Fibroblast of skin of right quadriceps (primary cell): ENCODE measurements around the gene ECT2.
A peak's percentile ranks its signal among the peaks of the same experiment; 100 is the strongest.

Experiments
- DNase-seq: peaks from one replicate; pipeline ENCODE4 v3.0.0-alpha.2; 2013

Gene ECT2

DNA sequence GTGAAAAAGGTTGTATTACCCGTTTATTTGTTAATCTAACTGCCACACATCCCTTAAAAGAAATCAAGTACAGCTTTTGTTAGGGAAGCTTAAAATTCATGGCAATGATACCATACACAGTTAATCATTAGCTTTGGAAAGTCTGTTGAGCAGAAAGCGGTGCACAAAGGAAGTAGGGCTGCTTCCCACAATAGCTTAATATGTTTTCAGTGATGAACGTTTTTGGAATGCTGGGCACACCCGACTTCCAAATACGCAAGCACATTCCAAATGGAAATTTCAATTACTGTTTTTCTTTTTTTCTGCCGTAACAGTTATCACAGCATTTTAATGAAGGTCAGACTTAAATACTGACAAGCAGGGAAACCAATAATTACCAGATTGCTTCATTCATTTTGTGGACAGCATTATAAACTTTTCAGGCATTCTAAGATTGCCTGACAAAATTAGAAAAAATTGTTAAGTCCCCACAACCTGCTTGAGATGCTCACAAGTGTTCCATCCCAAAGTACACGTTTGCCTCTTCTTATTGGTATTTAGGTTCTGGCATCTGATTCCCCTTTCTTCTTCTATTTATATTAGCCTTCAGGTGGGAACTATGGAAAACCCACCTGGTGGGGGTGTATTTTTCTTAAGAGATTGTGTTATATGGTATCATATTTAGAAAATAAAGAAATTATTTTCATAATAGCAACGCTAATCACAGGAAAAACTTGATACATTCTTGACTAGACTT is 1.1 kb upstream of the ECT2 start:
- peak; percentile 95 for DNase-seq

DNA sequence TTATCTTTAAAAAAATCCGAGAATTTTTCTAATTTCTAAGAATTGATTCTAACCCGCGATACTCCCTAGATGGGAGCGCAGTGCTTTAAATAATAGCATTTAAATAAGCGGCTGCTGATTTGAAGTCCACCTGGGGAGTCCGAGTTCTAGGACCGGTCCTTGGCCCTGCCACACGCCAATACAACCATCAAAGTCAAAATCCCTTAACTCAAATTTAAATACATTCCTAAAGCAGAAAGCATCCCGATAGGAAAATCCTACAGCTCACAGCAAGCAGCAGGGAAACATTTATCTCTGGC is 508 bp upstream of the ECT2 start:
- no peak for DNase-seq

DNA sequence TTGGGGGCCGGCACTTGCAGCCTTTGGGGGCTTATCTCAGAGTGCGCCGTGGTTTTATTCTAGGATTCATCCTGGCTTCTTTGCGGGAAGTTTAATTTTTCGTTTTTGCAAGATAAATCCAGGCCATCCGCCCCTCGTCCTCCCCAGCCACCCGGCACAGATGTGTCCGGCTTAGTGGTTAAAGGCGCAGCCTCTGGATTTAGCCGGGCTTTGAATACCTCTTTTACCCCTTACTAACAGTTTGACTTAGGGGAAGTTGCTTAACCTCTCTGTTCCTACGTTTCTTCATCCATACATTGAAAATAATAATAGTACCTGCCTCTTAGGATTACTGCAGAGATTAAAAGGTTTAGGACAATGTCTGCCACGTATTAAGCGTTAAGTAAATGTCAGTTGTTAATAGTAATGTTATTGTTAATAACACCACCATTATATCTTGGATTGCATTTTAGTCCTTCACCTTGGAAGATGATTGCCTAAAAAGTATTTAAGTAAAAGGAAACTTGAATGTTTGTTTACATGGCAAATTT is 714 bp downstream of the ECT2 start:
- DNase-seq: peak; percentile 12

DNA sequence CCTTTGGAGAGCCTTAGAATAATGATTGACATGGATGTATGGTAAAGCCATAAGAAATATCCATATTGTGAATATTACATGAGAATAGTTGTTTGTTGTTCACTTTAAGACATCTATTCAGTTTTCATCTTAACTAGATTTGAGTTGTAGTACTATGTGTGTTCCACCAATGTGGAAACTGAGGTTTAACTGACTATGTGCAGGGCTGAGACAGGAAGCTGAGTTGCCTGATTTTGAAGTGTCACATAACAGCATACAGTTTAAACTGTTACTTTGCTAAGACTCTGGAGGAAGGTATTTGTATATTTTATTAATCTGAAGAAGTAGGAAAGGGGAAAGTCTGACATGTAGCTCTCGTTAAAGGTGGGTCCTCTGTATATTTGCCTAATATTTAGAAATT is 2.1 kb downstream of the ECT2 start:
- no peak for DNase-seq

DNA sequence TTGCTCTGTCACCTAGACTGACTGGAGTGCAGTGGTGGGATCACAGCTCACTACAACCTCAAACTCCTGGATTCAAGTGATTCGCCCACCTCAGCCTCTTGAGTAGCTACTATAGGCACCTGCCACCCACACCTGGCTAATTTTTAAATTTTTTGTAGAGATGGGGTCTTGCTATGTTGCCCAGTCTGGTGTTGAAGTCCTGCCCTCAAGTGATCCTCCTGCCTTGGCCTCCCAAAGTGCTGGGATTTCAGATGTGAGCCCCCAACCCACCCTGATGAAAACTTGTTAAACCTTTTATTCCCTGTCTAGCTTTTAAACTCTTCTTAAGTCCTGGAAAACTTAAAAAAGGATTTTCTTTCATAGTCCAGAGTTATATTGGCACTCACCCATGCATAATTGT is 2.6 kb downstream of the ECT2 start:
- no peak for DNase-seq

DNA sequence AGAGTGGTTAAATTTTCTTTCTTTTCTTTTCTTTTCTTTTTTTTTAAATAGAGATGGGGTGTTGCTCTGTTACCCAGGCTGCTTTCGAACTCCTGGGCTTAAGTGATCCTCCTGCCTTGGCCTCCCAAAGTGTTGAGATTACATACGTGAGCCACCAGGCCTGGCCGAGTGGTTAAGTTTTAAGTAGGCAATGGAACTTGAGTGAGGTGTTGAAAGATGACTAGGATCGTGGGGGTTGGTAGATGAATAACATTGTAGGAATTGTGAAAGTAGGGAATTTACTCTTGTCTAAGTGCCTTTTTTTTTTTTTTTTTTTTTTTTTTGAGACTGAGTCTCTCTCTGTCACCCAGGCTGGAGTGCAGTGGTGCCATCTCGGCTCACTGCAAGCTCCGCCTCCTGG is 9.9 kb downstream of the ECT2 start:
- peak; percentile 70 for DNase-seq

DNA sequence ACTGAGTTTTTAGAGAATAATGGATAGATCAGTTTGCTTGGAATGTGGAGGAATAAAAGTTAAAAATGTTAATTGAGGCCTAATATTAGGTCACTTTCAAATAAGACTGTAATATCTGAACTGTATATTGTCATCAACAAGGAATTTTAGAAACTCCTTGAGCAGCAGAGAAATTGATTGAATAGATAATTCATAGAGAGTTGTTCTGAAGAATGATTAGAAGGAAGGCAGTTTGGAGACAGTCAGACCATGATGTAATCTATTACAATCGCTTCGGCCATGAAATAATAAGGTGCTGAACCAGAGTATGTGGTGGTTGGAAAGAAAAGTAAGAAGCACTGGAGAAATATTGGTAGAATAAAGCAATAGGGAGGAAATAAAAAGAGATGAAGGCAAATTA is 15.7 kb downstream of the ECT2 start:
- DNase-seq: no peak

DNA sequence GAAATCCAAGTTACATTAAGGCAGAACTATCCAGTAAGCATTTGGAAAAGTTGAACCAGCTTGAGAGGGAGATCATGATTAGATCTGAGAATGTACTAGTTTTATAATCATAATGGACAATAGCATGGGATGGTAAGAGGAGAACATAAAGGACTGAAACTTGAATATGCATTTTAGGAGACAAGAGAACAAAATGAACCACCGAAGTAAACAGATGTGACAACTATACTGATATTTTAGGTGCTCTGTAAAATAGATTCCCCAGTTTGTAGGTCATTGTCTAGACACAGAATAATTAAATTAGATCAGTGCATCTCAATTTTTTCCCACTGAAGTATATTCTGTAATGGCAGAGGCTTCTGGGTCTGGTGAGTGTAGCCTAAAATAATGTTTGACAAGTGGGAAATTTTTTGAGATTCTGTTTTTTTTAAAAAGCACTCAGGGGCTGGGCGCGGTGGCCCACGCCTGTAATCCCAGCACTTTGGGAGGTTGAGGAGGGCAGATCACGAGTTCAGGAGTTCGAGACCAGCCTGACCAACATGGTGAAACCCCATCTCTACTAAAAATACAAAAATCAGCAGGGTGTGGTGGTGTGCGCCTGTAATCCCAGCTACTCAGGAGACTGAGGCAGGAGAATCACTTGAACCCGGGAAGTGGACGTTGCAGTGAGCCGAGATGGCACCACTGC is 16.3 kb downstream of the ECT2 start:
- DNase-seq: no peak

DNA sequence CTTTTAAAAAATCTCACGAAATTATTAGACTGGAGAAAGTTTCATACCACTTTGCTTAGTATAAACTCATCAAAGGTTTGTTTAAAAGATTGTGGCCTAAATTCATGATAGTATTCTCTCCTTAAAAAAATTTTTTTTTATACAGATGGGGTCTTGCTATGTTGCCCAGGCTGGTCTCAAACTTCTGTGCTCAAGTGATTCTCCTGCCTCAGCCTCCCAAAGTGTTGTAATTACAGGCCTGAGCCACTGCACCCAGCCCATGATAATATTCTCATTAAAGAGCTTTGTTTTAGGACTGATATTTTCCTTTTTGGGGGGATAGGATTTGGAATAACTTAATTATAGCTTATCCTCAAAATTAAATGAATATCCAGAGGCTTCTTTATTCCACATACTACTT is 19.9 kb downstream of the ECT2 start:
- no peak for DNase-seq

DNA sequence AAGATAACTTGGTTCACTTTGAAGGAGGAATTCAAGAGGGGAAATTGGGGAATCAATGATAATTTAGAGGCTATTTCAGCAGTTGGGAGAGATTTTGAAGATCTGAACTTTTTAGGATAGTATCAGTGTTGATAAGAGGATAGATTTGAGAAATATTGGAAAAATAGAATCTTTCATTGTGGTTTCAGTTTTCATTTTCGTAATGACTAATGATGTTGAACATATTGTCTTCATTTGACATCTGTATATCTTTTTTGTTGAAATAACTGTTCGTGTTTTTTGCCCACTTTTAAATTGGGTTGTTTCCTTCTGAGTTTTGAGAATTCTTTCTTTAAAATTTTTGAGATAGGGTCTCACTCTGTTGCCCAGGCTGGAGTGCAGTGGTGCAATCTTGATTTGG is 21.1 kb downstream of the ECT2 start:
- no peak for DNase-seq

DNA sequence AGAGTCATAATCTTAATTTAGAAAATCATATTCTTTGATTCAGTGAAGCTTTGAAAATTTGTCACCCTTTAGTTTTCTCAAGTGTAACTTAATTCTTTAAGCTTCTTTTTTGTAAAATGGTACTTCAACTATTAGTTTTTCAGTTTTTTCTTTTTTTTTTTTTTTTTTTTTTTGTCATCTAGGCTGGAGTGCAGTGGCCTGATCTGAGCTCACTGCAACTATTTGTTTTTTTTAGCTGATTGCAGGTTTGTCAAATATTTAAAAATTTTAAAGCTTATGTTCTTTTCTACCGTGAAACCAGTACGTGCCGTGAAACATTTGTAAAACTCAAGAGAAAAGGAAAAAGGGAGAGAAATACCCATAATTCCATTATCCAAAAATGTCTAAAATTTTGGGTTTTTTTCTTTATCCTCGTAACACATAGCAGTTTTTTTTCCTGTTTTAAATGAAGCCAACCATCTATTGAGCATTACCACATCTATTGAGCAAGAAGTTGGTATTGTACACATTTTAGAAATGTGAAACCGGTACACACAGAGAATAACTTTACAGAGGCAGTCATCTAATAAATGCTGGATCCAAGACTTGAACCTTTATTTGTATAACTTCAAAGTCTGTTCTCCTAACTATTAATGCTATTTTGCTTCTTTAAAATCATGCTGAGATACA is 25.7 kb downstream of the ECT2 start:
- no peak for DNase-seq

DNA sequence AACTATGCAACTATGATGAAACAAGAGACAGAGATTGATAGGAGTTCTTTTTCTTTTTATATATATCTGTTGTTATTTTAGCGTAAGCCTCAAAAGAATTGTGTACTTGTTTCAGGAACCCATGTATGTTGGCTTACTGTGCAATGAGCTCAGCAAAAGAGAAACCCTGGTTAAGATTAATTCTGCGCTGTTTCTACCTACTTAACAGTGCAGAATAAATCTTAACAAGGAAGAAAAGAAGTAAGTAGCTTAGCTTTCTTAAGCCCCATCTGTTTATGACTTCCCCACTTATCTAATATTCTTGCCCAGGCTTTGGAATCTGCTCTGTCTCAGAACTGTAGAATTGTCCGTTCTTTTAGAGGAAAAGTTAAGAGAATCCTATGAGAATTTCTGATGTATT is 27.4 kb downstream of the ECT2 start:
- DNase-seq: no peak

DNA sequence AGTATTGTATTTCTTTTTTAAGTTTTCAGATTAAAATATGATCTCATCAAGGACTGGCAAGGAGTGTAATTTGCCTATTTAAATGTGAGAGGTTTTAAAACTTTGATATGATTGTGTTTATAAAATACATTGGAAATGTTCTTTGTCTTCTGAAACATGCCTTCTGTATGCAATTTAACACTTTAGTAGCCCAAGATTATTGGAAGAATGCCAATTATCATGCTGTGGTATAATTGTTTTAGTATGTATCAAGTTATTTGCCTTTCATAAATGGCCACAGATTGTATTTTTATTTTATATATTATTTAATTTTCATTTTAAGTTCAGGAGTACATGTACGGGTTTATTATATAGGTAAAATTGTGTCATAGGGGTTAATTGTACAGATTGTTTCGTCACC is 31.7 kb downstream of the ECT2 start:
- no peak for DNase-seq

DNA sequence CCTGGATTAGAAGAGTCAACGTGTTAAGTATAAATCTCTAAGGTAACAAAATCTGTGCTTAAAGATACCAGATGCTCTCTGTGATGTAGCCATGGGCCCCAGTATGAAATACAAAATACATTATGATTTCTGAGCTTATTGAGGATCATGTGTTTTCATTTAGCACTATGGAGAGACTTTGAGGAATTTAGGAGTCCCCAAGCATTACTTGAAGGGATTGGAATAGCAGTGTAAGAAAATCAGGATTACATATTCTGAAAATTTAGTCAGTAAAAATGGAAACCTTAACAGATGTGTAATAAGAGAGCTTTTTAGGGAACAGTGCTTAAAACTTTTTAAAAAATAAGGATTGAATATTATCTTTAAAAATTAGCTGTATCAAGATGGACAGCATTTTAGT is 35.5 kb downstream of the ECT2 start:
- no peak for DNase-seq

DNA sequence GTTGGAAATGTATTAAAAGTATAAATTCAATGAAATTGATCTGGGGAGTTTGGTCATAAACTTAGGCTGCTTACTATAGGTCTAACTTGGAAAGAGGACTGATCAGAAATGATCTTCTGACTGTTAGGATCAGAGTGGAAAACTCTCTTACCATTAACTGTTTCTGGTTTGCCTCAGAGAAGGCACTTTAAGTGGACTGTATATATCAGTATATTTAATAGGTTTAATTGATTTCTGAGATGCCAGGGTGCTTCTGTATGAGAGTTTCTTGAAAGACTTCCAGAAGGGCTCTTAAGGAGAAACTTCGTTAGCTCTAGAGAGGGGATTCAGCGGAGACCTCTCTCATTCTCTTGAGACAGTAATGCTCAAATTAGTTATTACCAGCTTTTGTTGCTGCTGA is 36.5 kb downstream of the ECT2 start:
- DNase-seq: no peak

DNA sequence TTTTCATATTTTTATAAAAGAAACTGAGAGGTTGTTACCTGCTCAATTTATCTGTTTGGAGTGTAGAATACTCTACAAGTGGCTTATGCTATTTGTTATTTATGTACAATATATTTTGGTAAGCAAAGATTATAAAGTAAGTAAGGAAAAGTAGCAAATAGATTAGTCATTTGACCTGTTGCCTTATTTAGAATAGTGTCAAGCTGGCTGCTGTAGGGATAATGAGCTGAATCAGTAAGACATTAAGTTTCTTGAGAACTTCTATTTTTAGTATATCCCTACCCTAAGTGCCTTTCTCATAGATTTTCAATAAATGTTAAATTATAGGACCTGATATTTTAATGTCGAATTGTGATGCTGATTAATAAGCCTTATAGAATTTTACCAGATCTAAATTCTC is 37.2 kb downstream of the ECT2 start:
- peak; percentile 32 for DNase-seq

DNA sequence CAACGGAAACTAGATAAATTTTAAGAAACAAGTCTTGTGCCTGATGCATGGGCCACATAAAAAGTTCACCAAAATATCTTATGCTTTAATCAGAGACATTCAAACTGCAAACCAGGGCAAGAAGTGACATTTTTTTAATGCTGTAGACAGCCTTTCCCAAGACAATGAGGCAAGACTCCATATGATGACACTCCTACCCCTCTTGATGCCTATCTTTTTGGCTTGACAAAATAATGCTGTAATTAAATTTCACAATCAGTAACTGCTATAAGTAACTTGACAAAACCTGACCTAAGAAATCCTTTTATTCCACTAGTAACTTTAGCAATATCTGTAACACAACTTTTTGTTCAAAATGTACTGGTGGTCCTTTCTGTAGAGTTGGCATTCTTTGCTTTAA is 48.7 kb downstream of the ECT2 start:
- DNase-seq: no peak

DNA sequence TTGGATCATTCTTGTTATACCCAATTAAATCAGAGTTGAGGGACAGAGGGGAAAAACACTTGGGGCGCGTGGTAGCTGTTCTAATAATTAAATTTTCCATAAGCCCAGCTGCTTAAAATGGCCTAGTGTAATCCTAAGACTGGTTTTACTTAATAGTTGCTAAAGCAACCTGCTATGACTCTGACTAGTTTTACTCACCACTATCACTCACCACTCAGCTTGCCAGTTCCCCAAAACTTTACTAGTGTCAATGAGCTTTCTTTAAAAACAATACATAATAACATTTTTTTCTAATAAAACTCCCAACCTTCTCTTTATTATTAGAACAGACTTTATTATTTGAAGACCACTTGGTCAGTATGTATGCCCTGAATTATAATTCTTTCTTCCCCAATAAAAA is 49.6 kb downstream of the ECT2 start:
- DNase-seq: no peak

DNA sequence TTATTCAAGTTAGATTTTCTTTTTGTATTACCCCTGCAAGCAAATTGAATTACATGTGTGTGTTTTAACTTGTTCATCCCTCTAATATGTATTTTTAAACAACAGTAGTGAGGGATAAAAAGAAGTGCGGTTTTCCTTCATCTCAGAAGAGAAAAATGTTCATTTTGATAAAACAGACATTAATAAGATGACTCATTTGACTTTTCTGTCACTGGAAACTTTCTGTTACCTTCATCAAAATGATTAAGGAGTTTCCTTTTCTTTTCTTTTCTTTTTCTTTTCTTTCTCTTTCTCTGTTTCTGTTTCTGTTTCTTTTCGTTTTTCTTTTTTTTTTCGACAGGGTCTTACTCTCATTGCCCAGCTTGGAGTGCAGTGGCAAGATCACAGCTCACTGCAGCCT is 53.0 kb downstream of the ECT2 start:
- DNase-seq: no peak

DNA sequence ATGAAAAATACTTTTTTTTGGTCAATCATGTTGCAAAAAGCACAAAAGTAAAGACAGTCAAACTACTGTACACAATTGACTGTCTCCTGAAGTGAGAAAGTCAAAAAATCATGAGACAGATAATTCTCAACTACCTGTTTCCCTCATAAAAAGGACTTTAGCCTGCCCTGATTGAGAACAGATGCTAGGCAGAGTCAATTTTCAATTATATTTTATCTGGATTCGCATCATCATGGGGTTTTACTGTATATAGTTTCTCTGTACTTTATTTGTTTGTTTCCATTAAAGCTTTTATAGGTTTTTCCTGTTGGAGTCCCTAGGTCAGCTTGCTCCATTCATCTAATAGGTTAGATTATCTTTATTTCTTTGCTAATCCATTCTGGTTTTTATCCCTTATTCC is 53.8 kb downstream of the ECT2 start:
- DNase-seq: no peak

DNA sequence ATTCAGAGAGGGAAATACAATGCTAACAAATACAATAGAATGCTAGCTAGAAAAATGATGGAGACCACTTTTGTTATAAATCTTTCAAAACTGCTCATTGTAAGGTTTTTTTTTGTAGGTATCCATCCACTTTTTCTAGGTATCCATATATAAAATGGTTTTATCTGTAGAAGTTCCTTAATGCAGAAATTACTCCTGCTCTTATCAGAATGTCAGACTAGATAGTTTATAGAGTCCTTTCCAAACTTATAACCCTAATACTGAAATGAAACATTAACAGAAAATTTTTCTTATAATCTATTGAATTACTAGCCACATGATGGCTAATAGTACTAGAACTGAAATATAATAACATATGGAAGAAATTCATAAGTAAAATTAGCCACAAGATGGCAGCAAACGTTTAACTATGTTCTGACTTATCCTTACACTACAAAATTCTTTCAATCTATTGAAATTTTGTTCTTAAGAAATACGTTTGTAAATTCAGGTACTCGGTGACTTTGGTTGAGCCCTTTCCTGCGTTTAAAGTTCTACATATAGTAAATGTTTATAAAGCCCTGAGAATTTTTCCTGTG is 58.5 kb downstream of the ECT2 start:
- peak; percentile 40 for DNase-seq

DNA sequence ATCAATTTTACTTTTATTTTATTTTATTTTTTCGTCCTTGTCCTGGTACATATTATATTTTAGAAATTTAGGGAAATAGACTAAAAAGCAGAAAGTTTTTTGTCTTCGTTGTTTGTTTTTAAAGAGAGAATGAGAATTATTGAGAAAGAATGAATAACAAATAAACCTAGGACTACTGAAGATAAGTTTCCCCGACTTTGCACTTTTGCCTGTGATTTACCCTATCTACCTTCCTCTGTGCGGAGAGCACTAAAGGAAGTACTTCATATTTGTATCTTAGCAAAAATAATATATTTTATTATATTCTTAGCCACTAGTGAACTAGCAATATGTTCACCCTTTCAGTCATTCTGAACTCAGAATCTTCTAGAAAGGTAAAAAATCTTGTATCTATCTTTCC is 60.6 kb downstream of the ECT2 start:
- no peak for DNase-seq

DNA sequence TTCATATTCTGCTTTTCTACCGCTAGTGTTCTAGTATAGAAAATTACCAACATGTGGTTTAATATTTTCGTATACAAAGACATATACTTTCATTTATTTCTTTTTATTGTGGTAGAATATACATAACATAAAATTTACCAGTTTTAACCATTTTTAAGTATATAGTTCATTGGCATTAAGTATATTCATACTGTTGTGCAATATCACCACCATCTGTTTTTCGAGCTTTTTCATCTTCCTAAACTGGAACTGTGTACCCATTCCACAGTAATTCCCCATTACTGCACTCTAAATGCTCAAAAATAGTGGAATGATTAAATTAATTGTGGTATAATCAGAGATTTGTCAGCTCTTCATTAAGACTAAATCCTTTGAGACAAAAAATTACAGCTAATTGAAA is 62.9 kb downstream of the ECT2 start:
- DNase-seq: no peak

DNA sequence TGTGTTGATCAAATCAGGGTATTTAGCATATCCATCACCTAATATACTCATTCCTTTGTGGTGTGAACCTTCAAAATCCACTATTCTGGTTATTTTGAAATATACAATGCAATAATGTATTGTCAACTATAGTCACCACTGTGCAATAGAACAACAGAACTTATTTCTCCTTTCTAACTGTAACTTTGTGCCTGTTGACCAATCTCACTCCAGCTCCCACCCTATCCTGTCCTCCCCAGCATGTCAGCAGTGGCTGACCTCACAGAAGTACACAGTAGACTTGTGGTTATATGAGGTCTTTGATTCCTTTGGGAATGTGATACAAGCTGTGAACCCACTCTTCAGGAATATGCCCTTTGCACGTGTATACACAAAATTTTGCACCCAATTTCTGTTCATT is 64.2 kb downstream of the ECT2 start:
- DNase-seq: no peak
